Ovary (tissue), 3 donors: ENCODE results near the gene C3orf49.

Experiments
- EP300 ChIP-seq: sonication (generic); formaldehyde crosslinking; IDR thresholded peaks from one replicate; pipeline ENCODE4 v1.6.1; 2017; ENCODE audit warnings: antibody characterized with exemption
- POLR2A ChIP-seq: fragments of 450-650 bp; IDR thresholded peaks from one replicate; pipeline ENCODE4 v1.6.1; 2017; ENCODE audit warnings: antibody characterized with exemption, mild to moderate bottlenecking, moderate library complexity
- TF ChIP-seq, protein P1 (sequence below), 3 donors: fragments of 450-650 bp in 2 of 3; fragments of 200-600 bp in 1 of 3; IDR thresholded peaks; one replicate each; pipeline versions ENCODE4 v1.5.1 to v1.8.0; 2016 to 2022; ENCODE audit warnings: antibody characterized with exemption in 3 of 3, mild to moderate bottlenecking in 1 of 3
- donor health status: DM: no; HTN: no; CAD: no.

DNA sequence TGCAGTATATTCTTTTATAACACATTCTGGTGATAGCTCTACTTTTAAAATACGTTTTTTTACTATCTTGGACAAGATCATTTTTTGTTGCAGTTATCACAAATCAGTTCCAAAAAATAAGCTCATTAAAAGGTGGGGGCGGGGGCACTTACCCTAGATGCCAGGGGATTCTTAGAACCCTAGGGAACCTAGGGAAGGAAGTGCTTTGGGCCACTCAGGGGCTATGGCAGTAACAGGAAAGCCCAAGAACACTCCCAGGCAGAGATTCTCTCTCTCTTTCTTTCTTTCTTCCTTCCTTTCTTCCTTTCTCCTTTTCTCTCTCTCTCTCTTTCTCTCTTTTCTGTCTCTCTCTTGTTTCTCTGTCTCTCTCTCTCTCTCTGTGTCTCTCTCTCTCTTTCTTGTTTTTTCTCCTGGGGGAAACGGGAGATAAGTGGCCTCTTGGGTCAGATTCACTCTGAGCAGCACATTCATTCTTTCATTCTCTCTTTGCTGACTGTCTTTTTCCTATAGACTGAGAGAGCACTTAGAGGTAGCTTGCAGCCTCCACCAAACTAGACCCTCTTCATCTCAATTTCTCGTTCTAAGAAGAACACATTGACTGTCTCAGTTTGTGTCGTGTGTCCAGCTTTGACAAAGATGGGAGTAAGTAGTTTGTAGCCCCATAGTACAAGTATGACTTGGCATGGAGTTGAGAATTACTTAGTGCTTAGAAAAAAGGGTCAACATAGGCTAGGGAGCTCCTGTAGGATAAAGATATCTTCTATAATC lies 76.5 kb downstream of the C3orf49 start:
- TF ChIP-seq, protein P1, sequence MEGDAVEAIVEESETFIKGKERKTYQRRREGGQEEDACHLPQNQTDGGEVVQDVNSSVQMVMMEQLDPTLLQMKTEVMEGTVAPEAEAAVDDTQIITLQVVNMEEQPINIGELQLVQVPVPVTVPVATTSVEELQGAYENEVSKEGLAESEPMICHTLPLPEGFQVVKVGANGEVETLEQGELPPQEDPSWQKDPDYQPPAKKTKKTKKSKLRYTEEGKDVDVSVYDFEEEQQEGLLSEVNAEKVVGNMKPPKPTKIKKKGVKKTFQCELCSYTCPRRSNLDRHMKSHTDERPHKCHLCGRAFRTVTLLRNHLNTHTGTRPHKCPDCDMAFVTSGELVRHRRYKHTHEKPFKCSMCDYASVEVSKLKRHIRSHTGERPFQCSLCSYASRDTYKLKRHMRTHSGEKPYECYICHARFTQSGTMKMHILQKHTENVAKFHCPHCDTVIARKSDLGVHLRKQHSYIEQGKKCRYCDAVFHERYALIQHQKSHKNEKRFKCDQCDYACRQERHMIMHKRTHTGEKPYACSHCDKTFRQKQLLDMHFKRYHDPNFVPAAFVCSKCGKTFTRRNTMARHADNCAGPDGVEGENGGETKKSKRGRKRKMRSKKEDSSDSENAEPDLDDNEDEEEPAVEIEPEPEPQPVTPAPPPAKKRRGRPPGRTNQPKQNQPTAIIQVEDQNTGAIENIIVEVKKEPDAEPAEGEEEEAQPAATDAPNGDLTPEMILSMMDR (IDR thresholded peaks at IDR 0.05) = no peak
- no peak for TF ChIP-seq POLR2A
- no peak for TF ChIP-seq EP300
